ENCODE data around the gene DRICH1. TPM values are rescaled to one million over a fixed set of nuclear protein-coding genes. Genes with fewer than 3 reads are reported as not detected.
A peak's percentile ranks its signal among the peaks of the same experiment; 100 is the strongest.

DRICH1 gene
- total and polyA plus RNA-seq, 2 of the 13 experiments (the other 11 are each of a cell fraction or from before 2014, with no cell fraction given), result 0.22 to 0.66 TPM

GRCh38 chr22:23565915-23566704 is 66.0 kb downstream of the DRICH1 start (continued):
- TF ChIP-seq ZNF275 (CRISPR knock-in tag; IDR thresholded peaks at IDR 0.05; ENCODE audit: borderline replicate concordance) (no peak), CBFB (CRISPR knock-in tag; IDR thresholded peaks at IDR 0.05) (no peak), CSRNP2 (CRISPR knock-in tag; conservative IDR thresholded peaks at IDR 0.05; ENCODE audit: low read depth) (no peak), HINFP (CRISPR knock-in tag; IDR thresholded peaks at IDR 0.05; ENCODE audit: low read depth) (no peak), GMEB1 (CRISPR knock-in tag; IDR thresholded peaks at IDR 0.05; ENCODE audit: borderline replicate concordance) (peak; percentile 40; the same call in 1 of the 2 replicates), MEF2D (CRISPR knock-in tag; IDR thresholded peaks at IDR 0.05) (0 out of 2 replicates have a peak, but pooled peaks have one; percentile 45), MTA3 (CRISPR knock-in tag; IDR thresholded peaks at IDR 0.05) (no peak), MZF1 (CRISPR knock-in tag; IDR thresholded peaks at IDR 0.05; ENCODE audit: borderline replicate concordance) (no peak), MAFG (CRISPR knock-in tag; IDR thresholded peaks at IDR 0.05) (no peak), TRIM24 (CRISPR knock-in tag; IDR thresholded peaks at IDR 0.05) (0 out of 2 replicates have a peak, but pooled peaks have one; percentile 18), KDM3A (CRISPR knock-in tag; IDR thresholded peaks at IDR 0.05; ENCODE audit: low read depth) (0 out of 2 replicates have a peak, but pooled peaks have one; percentile 24), ZNF691 (CRISPR knock-in tag; IDR thresholded peaks at IDR 0.05; ENCODE audit: borderline replicate concordance, low read depth) (0 out of 2 replicates have a peak, but pooled peaks have one; percentile 24), ZNF18 (CRISPR knock-in tag; IDR thresholded peaks at IDR 0.05; ENCODE audit: insufficient replicate concordance) (no peak), ZNF776 (CRISPR knock-in tag; IDR thresholded peaks at IDR 0.05) (0 out of 2 replicates have a peak, but pooled peaks have one; percentile 11), SP5 (CRISPR knock-in tag; IDR thresholded peaks at IDR 0.05; ENCODE audit: borderline replicate concordance, low read depth) (peak; percentile 54; the same call in 1 of the 2 replicates), ZFX (CRISPR knock-in tag; IDR thresholded peaks at IDR 0.05; ENCODE audit: low read depth) (peak; percentile 47; the same call in 1 of the 2 replicates), ZNF180 (CRISPR knock-in tag; IDR thresholded peaks at IDR 0.05; ENCODE audit: borderline replicate concordance, low read depth) (no peak), CREB1 (IDR thresholded peaks at IDR 0.05) (no peak), CREB1 (CRISPR knock-in tag; IDR thresholded peaks at IDR 0.05) (no peak), ZNF296 (CRISPR knock-in tag; conservative IDR thresholded peaks at IDR 0.05) (0 out of 2 replicates have a peak, but pooled peaks have one; percentile 32)
